Activated CD4-positive, alpha-beta T cell treated with anti-CD3 and anti-CD28 coated beads, Interleukin-2, amount 10 ng/mL, durations not matched to agents 24 days and 14 days (primary cell): Measurements from ENCODE around the gene SOX30. TPM values are rescaled to one million over a fixed set of nuclear protein-coding genes. Genes with fewer than 3 reads are reported as not detected.

Experiments
- DNase-seq: peaks from one replicate; pipeline ENCODE4 v3.0.0; 2022
- H3K27ac Mint-ChIP-seq: one replicate; pipeline ENCODE4 v1.8.0; 2022; ENCODE audit warnings: mild to moderate bottlenecking, mixed read lengths
- H3K27me3 Mint-ChIP-seq: one replicate; pipeline ENCODE4 v1.8.0; 2022; ENCODE audit warnings: mixed read lengths
- H3K36me3 Mint-ChIP-seq: one replicate; pipeline ENCODE4 v1.8.0; 2022; ENCODE audit warnings: low read depth, mild to moderate bottlenecking, mixed read lengths
- H3K4me1 Mint-ChIP-seq: one replicate; pipeline ENCODE4 v1.8.0; 2021; ENCODE audit warnings: mixed read lengths
- H3K4me3 Mint-ChIP-seq: one replicate; pipeline ENCODE4 v1.8.0; 2022; ENCODE audit warnings: mild to moderate bottlenecking, moderate library complexity, mixed read lengths
- H3K9me3 Mint-ChIP-seq: one replicate; pipeline ENCODE4 v1.8.0; 2021; ENCODE audit warnings: mixed read lengths
- intact Hi-C: fragments of 100-400 bp; cut with micrococcal nuclease; formaldehyde crosslinking; loops from one replicate; pipeline ENCODE4 v1.15.1; 2023
- total RNA-seq: library from RNA; stranded (reverse); gene quantifications from 2 replicates; pipeline ENCODE4 v1.2.3, GENCODE V29; 2022

SOX30 gene
- total RNA-seq, 1 donor from 2014 or later: not detected

DNA sequence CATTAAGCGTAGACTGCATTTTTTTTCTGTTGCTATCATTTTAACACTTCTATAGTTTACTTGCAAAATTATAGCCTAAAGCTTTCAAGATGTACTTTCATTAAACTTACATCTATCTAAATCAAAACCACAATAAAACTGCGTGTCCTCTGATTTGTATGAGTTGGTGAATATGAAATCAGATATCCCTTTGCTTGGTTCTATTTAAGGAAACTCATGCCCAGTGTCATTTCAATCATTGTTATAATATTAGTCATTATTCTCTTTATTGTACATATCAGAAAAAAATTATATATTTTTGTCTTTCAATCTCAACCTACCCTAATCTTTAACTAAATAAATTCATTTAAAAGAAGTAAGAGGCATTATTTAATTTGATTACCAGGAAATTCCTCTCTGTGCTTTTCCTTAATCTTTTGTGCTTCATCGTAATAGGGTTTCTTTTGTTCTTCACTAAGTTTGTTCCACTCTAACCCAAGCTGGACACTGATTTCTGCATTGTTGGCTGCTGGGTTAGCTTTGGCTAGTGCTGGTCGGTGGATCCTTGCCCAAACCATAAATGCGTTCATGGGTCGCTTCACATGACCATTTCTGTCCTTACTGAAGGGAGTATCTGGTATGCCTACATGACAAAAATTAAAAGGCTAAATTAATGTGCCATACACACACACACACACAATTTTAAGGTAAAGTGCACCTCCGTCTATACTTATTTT is 3.8 kb downstream of the SOX30 start:
- H3K27me3 Mint-ChIP-seq: peaks cover 2% of the 10 kb centered on the region
- H3K27ac Mint-ChIP-seq: no peak overlapping the region
- peaks cover 15% of the 10 kb centered on the region for H3K36me3 Mint-ChIP-seq
- H3K4me3 Mint-ChIP-seq: no peak overlapping the region
- peaks cover 12% of the 10 kb centered on the region for H3K9me3 Mint-ChIP-seq
- no peak for DNase-seq
- H3K4me1 Mint-ChIP-seq: peaks cover 12% of the 10 kb centered on the region
- intact Hi-C loops: no loop called here

DNA sequence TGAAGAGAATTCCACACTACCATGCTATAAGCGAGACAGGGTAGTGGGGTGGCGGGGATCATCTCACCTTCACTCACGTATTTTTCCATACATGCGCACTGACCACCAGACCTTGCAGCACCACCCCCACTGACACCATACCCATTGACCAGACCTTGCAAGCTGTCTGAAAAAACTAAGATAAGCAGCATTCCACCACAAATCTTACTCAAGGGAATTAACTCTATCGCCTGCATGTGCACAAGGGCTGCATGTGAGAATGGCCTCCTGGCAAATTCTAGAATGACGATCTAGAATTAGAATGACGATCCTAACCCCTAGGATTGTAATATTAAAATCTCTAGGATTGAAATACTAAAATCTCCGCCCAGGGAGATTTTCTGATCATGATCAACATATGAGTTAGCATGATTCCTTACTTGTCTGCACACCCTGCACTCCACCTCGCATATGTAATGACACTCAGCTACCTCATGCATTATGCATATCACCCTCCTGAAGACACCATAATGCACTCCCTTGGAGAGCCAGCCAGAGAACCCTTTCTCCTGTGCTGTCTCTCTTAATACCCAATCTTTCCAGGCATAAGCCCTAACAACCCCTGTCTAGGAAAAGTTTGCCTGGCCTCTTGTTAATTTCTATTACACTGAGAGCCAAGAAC is 11.7 kb downstream of the SOX30 start:
- intact Hi-C loops: no loop called here
- Mint-ChIP-seq H3K4me3 (no peak overlapping the region), H3K27me3 (peaks cover 4% of the 10 kb centered on the region), H3K27ac (no peak overlapping the region), H3K4me1 (no peaks in the 10 kb centered on the region), H3K36me3 (no peaks in the 10 kb centered on the region), H3K9me3 (no peaks in the 10 kb centered on the region)
- DNase-seq: no peak

DNA sequence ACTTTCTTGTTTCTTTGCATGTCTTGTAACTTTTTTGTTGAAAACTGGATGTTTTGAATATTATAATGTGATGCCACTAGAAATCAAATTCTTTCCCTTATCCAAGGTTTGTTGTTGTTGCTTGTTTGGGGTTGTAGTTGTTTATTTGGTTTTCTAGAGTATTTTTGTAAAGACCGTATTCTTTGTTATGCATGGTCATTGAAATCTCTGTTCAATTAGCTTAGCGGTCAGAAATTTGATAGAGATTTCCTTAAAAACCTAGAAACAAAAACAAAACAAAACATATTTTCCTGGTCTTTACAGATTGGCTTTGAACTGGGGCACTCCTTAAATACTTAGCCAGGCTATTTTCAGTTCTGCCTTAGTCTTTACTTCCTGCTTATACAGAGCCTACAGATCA is 21.9 kb downstream of the SOX30 start:
- Mint-ChIP-seq H3K27me3 (no peaks in the 10 kb centered on the region), H3K27ac (no peak overlapping the region), H3K4me1 (no peaks in the 10 kb centered on the region), H3K4me3 (no peak overlapping the region), H3K9me3 (peaks cover 5% of the 10 kb centered on the region), H3K36me3 (peaks cover 4% of the 10 kb centered on the region)
- DNase-seq: no peak
- intact Hi-C loops: no loop called here

GRCh38 chr5:157626831-157627230 is 25.4 kb downstream of the SOX30 start:
- Mint-ChIP-seq H3K36me3 (peaks cover 11% of the 10 kb centered on the region), H3K27ac (no peak overlapping the region), H3K4me1 (peaks cover 7% of the 10 kb centered on the region), H3K4me3 (no peak overlapping the region), H3K27me3 (peaks cover 2% of the 10 kb centered on the region), H3K9me3 (peaks cover 25% of the 10 kb centered on the region)
- DNase-seq: peak; percentile 42
- intact Hi-C loops: no loop called here

GRCh38 chr5:157624144-157624543 is 28.1 kb downstream of the SOX30 start:
- Mint-ChIP-seq H3K4me3 (no peak overlapping the region), H3K36me3 (peaks cover 13% of the 10 kb centered on the region), H3K27ac (no peak overlapping the region), H3K9me3 (peaks cover 25% of the 10 kb centered on the region), H3K4me1 (peaks cover 7% of the 10 kb centered on the region), H3K27me3 (peaks cover 2% of the 10 kb centered on the region)
- DNase-seq: no peak
- intact Hi-C loops: no loop called here

- intact Hi-C loops: no loop called here
- no peak overlapping the region for H3K4me3 Mint-ChIP-seq
- peaks cover 2% of the 10 kb centered on the region for H3K27me3 Mint-ChIP-seq
Observed at GRCh38 chr5:157620776-157621175, 31.5 kb downstream of the SOX30 start.

GRCh38 chr5:157618191-157618765 is 34.0 kb downstream of the SOX30 start:
- peaks cover 24% of the 10 kb centered on the region for H3K9me3 Mint-ChIP-seq
- peaks cover 18% of the 10 kb centered on the region for H3K4me1 Mint-ChIP-seq
- peaks cover 2% of the 10 kb centered on the region for H3K27me3 Mint-ChIP-seq

More at GRCh38 chr5:157620776-157621175, 31.5 kb downstream of the SOX30 start:
- peaks cover 31% of the 10 kb centered on the region for H3K9me3 Mint-ChIP-seq
- H3K4me1 Mint-ChIP-seq: peaks cover 13% of the 10 kb centered on the region
- H3K36me3 Mint-ChIP-seq: peaks cover 12% of the 10 kb centered on the region
- no peak overlapping the region for H3K27ac Mint-ChIP-seq
- no peak for DNase-seq

GRCh38 chr5:157616785-157617184 is 35.5 kb downstream of the SOX30 start:
- H3K4me3 Mint-ChIP-seq: no peak overlapping the region
- no peak overlapping the region for H3K27ac Mint-ChIP-seq
- intact Hi-C loops: no loop called here
- no peak for DNase-seq
- peaks cover 10% of the 10 kb centered on the region for H3K9me3 Mint-ChIP-seq
- H3K36me3 Mint-ChIP-seq: peaks cover 9% of the 10 kb centered on the region
- no peaks in the 10 kb centered on the region for H3K27me3 Mint-ChIP-seq
- peaks cover 30% of the 10 kb centered on the region for H3K4me1 Mint-ChIP-seq

More at GRCh38 chr5:157618191-157618765, 34.0 kb downstream of the SOX30 start:
- H3K36me3 Mint-ChIP-seq: peaks cover 15% of the 10 kb centered on the region
- intact Hi-C loops: no loop called here
- H3K27ac Mint-ChIP-seq: no peak overlapping the region
- H3K4me3 Mint-ChIP-seq: no peak overlapping the region
- DNase-seq: no peak

- H3K27me3 Mint-ChIP-seq: no peaks in the 10 kb centered on the region
- peaks cover 7% of the 10 kb centered on the region for H3K36me3 Mint-ChIP-seq
- intact Hi-C loops: loop anchor here (2.0 kb wide), 1 partner anchor 15 kb away; no protein-coding TSS in a partner anchor
- peak overlapping the region; percentile 95 for H3K27ac Mint-ChIP-seq
- peaks cover 52% of the 10 kb centered on the region for H3K4me1 Mint-ChIP-seq
- H3K9me3 Mint-ChIP-seq: peaks cover 4% of the 10 kb centered on the region
- DNase-seq: peak; percentile 79
- H3K4me3 Mint-ChIP-seq: peak overlapping the region; percentile 87
Observed at GRCh38 chr5:157613385-157614245, 38.6 kb downstream of the SOX30 start.

- H3K4me1 Mint-ChIP-seq: peaks cover 57% of the 10 kb centered on the region
Observed at GRCh38 chr5:157612581-157612980, 39.7 kb downstream of the SOX30 start.

GRCh38 chr5:157611571-157612476 is 40.4 kb downstream of the SOX30 start:
- H3K27me3 Mint-ChIP-seq: no peaks in the 10 kb centered on the region
- H3K4me1 Mint-ChIP-seq: peaks cover 61% of the 10 kb centered on the region
- H3K36me3 Mint-ChIP-seq: peaks cover 5% of the 10 kb centered on the region
- no peak for DNase-seq
- intact Hi-C loops: loop anchor here (2.0 kb wide), 1 partner anchor 13 kb away; no protein-coding TSS in a partner anchor
- H3K27ac Mint-ChIP-seq: peak overlapping the region; percentile 78
- no peaks in the 10 kb centered on the region for H3K9me3 Mint-ChIP-seq
- no peak overlapping the region for H3K4me3 Mint-ChIP-seq

More at GRCh38 chr5:157612581-157612980, 39.7 kb downstream of the SOX30 start:
- DNase-seq: no peak
- no peaks in the 10 kb centered on the region for H3K9me3 Mint-ChIP-seq
- peak overlapping the region; percentile 95 for H3K27ac Mint-ChIP-seq
- peaks cover 7% of the 10 kb centered on the region for H3K36me3 Mint-ChIP-seq
- peak overlapping the region; percentile 87 for H3K4me3 Mint-ChIP-seq
- intact Hi-C loops: loop anchor here (2.0 kb wide), 1 partner anchor 14 kb away; no protein-coding TSS in a partner anchor
- H3K27me3 Mint-ChIP-seq: no peaks in the 10 kb centered on the region

GRCh38 chr5:157610990-157611389 is 41.2 kb downstream of the SOX30 start:
- intact Hi-C loops: no loop called here

More at GRCh38 chr5:157610990-157611389, 41.2 kb downstream of the SOX30 start:
- Mint-ChIP-seq H3K4me3 (no peak overlapping the region), H3K9me3 (no peaks in the 10 kb centered on the region), H3K27ac (peak overlapping the region; percentile 78), H3K4me1 (peaks cover 64% of the 10 kb centered on the region), H3K27me3 (no peaks in the 10 kb centered on the region), H3K36me3 (peaks cover 5% of the 10 kb centered on the region)
- no peak for DNase-seq
